HG02938 (cell line): ENCODE measurements around the gene NTRK2.

Experiments
- ATAC-seq: cut with Tn5 transposase; IDR thresholded peaks from one replicate; pipeline ENCODE4 v1.9.1; 2021; ENCODE audit warnings: mild to moderate bottlenecking, moderate library complexity; ENCODE audit not compliant: unreplicated experiment

Gene NTRK2

GRCh38 chr9:84928419-84928818 lies 258.9 kb downstream of the NTRK2 start:
- no peak for ATAC-seq

- ATAC-seq, result no peak
These were observed 259.5 kb downstream of the NTRK2 start for GRCh38 chr9:84929068-84929467.

GRCh38 chr9:84932915-84933527 lies 263.5 kb downstream of the NTRK2 start:
- no peak for ATAC-seq

- no peak for ATAC-seq
These were observed 266.1 kb downstream of the NTRK2 start for GRCh38 chr9:84935528-84936117.

GRCh38 chr9:84937180-84937579 lies 267.7 kb downstream of the NTRK2 start:
- no peak for ATAC-seq

GRCh38 chr9:84937581-84937980 lies 268.1 kb downstream of the NTRK2 start:
- ATAC-seq, result no peak

- ATAC-seq, result no peak
These were observed 270.2 kb downstream of the NTRK2 start for GRCh38 chr9:84939774-84940173.

GRCh38 chr9:84940294-84940693 lies 270.8 kb downstream of the NTRK2 start:
- no peak for ATAC-seq

GRCh38 chr9:84941792-84942191 lies 272.3 kb downstream of the NTRK2 start:
- no peak for ATAC-seq

GRCh38 chr9:84943482-84944050 lies 274.0 kb downstream of the NTRK2 start:
- no peak for ATAC-seq

GRCh38 chr9:84945878-84946538 lies 276.5 kb downstream of the NTRK2 start:
- no peak for ATAC-seq

- ATAC-seq, result no peak
These were observed 278.0 kb downstream of the NTRK2 start for GRCh38 chr9:84947412-84947972.

- ATAC-seq, result no peak
These were observed 279.7 kb downstream of the NTRK2 start for GRCh38 chr9:84949258-84949657.

GRCh38 chr9:84949971-84950370 lies 280.4 kb downstream of the NTRK2 start:
- no peak for ATAC-seq

GRCh38 chr9:84950879-84951811 lies 281.6 kb downstream of the NTRK2 start:
- ATAC-seq, result no peak

GRCh38 chr9:84953252-84953773 lies 283.8 kb downstream of the NTRK2 start:
- ATAC-seq, result no peak

- peak; percentile 95 for ATAC-seq
These were observed 284.5 kb downstream of the NTRK2 start for GRCh38 chr9:84953797-84954705.

- ATAC-seq, result no peak
These were observed 285.6 kb downstream of the NTRK2 start for GRCh38 chr9:84955155-84955554.

- no peak for ATAC-seq
These were observed 286.4 kb downstream of the NTRK2 start for GRCh38 chr9:84955971-84956370.
